GM12801 (cell line): ENCODE results near the gene MAGEB1.

Experiments
- TF ChIP-seq, protein P1 (sequence below): IDR thresholded peaks from one replicate; pipeline ENCODE4 v1.5.1; 2011; ENCODE audit warnings: control low read depth; ENCODE audit not compliant: insufficient read length; ENCODE audit errors: extremely low read depth

Gene MAGEB1

DNA sequence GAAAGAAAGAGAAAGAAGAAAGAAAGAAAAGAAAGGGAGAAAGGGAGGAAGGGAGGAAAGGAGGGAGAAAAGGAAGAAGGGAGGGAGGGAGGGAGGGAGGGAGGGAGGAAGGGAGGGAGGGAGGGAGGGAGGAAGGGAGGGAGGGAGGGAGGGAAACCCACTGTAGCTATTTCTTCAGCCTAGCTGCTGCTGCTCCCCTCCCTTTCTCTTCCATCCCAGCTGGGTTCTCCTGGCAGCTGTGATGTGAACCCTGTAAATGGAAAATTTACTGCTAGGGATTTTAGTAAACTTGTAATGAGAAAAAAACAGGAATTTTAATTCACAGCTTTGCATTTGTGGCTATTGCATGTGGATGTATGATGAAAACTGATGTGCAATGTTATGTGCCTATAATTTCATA lies 54.3 kb downstream of the MAGEB1 start:
- TF ChIP-seq, protein P1, sequence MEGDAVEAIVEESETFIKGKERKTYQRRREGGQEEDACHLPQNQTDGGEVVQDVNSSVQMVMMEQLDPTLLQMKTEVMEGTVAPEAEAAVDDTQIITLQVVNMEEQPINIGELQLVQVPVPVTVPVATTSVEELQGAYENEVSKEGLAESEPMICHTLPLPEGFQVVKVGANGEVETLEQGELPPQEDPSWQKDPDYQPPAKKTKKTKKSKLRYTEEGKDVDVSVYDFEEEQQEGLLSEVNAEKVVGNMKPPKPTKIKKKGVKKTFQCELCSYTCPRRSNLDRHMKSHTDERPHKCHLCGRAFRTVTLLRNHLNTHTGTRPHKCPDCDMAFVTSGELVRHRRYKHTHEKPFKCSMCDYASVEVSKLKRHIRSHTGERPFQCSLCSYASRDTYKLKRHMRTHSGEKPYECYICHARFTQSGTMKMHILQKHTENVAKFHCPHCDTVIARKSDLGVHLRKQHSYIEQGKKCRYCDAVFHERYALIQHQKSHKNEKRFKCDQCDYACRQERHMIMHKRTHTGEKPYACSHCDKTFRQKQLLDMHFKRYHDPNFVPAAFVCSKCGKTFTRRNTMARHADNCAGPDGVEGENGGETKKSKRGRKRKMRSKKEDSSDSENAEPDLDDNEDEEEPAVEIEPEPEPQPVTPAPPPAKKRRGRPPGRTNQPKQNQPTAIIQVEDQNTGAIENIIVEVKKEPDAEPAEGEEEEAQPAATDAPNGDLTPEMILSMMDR: no peak
